Fibroblast of peridontal ligament (primary cell): ENCODE data around the gene ASB18.
"Not testable (repeated sequence)": the region's sequence is repeated elsewhere in the genome, so short reads cannot be mapped to it uniquely, and the experiment has no call there.

ENCODE experiments used
- DNase-seq: peaks from one replicate; pipeline ENCODE4 v3.0.0-alpha.2; 2010; ENCODE audit errors: extremely low read depth

The ASB18 gene

GRCh38 chr2:236264256-236264655 is at the start of gene ASB18:
TSS of gene ASB18 (minus strand) at chr2:236264406. CDS start at chr2:236264345, 61 bp downstream.
- DNase-seq: no peak

- DNase-seq: no peak
Observed at GRCh38 chr2:236311286-236311685, 47.1 kb upstream of the ASB18 start.

GRCh38 chr2:236309669-236310029 is 45.4 kb upstream of the ASB18 start:
- DNase-seq: no peak

GRCh38 chr2:236308855-236309668 is 44.9 kb upstream of the ASB18 start:
- no peak for DNase-seq

GRCh38 chr2:236307641-236308040 is 43.4 kb upstream of the ASB18 start:
- no peak for DNase-seq

GRCh38 chr2:236306825-236307540 is 42.8 kb upstream of the ASB18 start:
- DNase-seq: no peak

- DNase-seq: no peak
Observed at GRCh38 chr2:236305964-236306605, 41.9 kb upstream of the ASB18 start.

- DNase-seq: no peak
Observed at GRCh38 chr2:236305531-236305930, 41.3 kb upstream of the ASB18 start.

- no peak for DNase-seq
Observed at GRCh38 chr2:236303935-236304334, 39.7 kb upstream of the ASB18 start.

GRCh38 chr2:236302555-236302954 is 38.3 kb upstream of the ASB18 start:
- no peak for DNase-seq

- DNase-seq: no peak
Observed at GRCh38 chr2:236298924-236299475, 34.8 kb upstream of the ASB18 start.

GRCh38 chr2:236295481-236295880 is 31.3 kb upstream of the ASB18 start:
- DNase-seq: no peak

GRCh38 chr2:236294647-236295046 is 30.4 kb upstream of the ASB18 start:
- no peak for DNase-seq

GRCh38 chr2:236293241-236293810 is 29.1 kb upstream of the ASB18 start:
- no peak for DNase-seq

GRCh38 chr2:236291911-236292310 is 27.7 kb upstream of the ASB18 start:
- no peak for DNase-seq

GRCh38 chr2:236291476-236291875 is 27.3 kb upstream of the ASB18 start:
- no peak for DNase-seq

GRCh38 chr2:236290742-236291425 is 26.7 kb upstream of the ASB18 start:
- no peak for DNase-seq

GRCh38 chr2:236289766-236290462 is 25.7 kb upstream of the ASB18 start:
- no peak for DNase-seq

GRCh38 chr2:236288373-236288772 is 24.2 kb upstream of the ASB18 start:
- DNase-seq: not testable (repeated sequence)

GRCh38 chr2:236287656-236288055 is 23.4 kb upstream of the ASB18 start:
- DNase-seq: no peak
